Psoas muscle (tissue), 8 donors: ENCODE results near the gene NBL1. TPM values are rescaled to one million over a fixed set of nuclear protein-coding genes. Genes with fewer than 3 reads are reported as not detected.

ENCODE experiments used
- ATAC-seq, 4 donors: fragments of 200-7000 bp; cut with Tn5 transposase; one replicate each; pipeline ENCODE4 v1.9.1; 2020; ENCODE audit warnings: moderate library complexity in 3 of 4, mild to moderate bottlenecking in 2 of 4
- DNase-seq, 2 donors: peaks; one replicate each; pipeline ENCODE4 v3.0.0-alpha.2; 2020
- H3K27ac ChIP-seq: fragments of 200-600 bp; one replicate; pipeline ENCODE4 v1.8.0; 2022
- H3K27me3 ChIP-seq, 3 donors: fragments of 200-600 bp in 1 of 3; one replicate each; pipeline versions ENCODE4 v1.6.1 to v1.8.0; 2013 to 2022; ENCODE audit warnings: low read length in 2 of 3, mild to moderate bottlenecking in 2 of 3, moderate library complexity in 1 of 3; ENCODE audit not compliant: insufficient read depth in 3 of 3
- H3K36me3 ChIP-seq, 2 donors: fragments of 200-600 bp in 1 of 2; one replicate each; pipeline versions ENCODE4 v1.6.1 to v1.8.0; 2013 to 2022; ENCODE audit warnings: low read depth in 1 of 2, mild to moderate bottlenecking in 1 of 2, moderate library complexity in 1 of 2; ENCODE audit not compliant: insufficient read depth in 1 of 2
- H3K4me1 ChIP-seq: fragments of 200-600 bp; one replicate; pipeline ENCODE4 v1.8.0; 2022
- H3K4me3 ChIP-seq: fragments of 200-600 bp; one replicate; pipeline ENCODE4 v1.8.0; 2022; ENCODE audit warnings: mild to moderate bottlenecking
- H3K9me3 ChIP-seq: fragments of 200-600 bp; one replicate; pipeline ENCODE4 v1.8.0; 2022
- WGBS, 3 donors: extraction: QIAGEN DNeasy Blood & Tissue Kit; methylation state at CpG; one replicate each; pipeline versions ENCODE4 v1.1.6 to v1.1.7; 2013; 5-methylcytosine and 5-hydroxymethylcytosine counted together
- intact Hi-C, 2 donors: fragments of 100-400 bp; cut with DNase I; formaldehyde crosslinking; loops; one replicate each; pipeline versions ENCODE4 v1.11.0 to v1.14.2; 2022
- polyA plus RNA-seq, 3 donors: library from polyadenylated mRNA; stranded (reverse); fragments of 200-250 nt; gene quantifications; one replicate each; pipeline ENCODE4 v1.2.3, GENCODE V29; 2013
- total RNA-seq, 4 donors: library from RNA; stranded (reverse); fragmentation: NEBNext Ultra II Directional in 2 of 4; extraction: Animal tissue kit (Norgen Biotek cat#: 25700) in 2 of 4; gene quantifications; one replicate each; pipeline versions ENCODE4 v1.2.1 to v1.2.4, GENCODE V29; 2021 to 2023
- TF ChIP-seq, protein P1 (sequence below): fragments of 200-600 bp; IDR thresholded peaks from one replicate; pipeline ENCODE4 v1.8.0; 2022; ENCODE audit warnings: antibody characterized with exemption
- donor health status: healthy with polysubstance abuse.
- donor health status: DM: no; HTN: no; CAD: no; lungs with moderate emphysema.
- donor health status: Bipolar disorder and iron deficiency.
- donor health status: healthy.
- donor health status: DM: yes; HTN: yes; CAD: no.
- donor health status: DM: no; HTN: no; CAD: no.
- donor health status: DM: no; HTN: no; CAD: no.
- donor health status: DM: yes; HTN: yes; CAD: no.

NBL1 gene
- total and polyA plus RNA-seq, 7 donors: 11.8 to 22.8 (median 13.0) TPM

DNA sequence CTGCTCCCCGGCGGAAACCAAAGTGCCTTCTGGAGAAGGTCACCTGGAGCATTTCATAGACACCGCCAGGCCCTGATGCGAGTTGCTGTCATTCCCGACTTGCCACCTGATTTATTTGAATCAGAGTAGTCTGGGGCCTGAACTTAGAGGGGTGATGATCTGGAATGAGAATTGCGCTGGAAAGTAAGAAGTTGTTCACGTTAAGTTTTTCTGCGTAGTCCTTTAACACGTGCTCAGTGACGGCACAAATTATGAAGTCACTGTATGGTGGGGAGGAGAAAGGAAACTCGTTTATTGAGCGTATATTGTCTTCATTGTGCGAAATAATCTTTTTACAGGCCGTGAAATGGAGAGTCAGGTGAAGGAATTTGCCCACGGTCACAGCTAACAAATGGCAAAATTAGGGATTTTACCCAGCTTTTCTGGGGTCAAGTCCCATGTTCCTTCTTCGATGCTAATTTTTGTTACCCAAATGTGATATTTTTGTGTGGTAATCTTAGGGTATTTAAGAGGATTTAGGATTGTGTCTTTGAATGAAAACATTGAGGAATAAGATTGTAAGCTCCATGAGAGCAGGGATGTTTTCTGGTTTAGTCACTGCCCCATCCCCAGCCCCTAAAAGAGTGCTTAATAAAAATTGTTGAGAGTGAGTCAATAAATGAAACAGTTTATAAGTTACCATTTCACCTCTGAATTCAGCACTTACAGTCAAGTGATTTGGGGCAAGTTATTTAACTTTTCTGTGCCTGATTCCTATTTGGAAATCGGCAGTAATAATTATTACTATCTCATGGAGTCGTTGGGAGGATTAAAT is 46.4 kb upstream of the NBL1 start:
- TF ChIP-seq, protein P1, sequence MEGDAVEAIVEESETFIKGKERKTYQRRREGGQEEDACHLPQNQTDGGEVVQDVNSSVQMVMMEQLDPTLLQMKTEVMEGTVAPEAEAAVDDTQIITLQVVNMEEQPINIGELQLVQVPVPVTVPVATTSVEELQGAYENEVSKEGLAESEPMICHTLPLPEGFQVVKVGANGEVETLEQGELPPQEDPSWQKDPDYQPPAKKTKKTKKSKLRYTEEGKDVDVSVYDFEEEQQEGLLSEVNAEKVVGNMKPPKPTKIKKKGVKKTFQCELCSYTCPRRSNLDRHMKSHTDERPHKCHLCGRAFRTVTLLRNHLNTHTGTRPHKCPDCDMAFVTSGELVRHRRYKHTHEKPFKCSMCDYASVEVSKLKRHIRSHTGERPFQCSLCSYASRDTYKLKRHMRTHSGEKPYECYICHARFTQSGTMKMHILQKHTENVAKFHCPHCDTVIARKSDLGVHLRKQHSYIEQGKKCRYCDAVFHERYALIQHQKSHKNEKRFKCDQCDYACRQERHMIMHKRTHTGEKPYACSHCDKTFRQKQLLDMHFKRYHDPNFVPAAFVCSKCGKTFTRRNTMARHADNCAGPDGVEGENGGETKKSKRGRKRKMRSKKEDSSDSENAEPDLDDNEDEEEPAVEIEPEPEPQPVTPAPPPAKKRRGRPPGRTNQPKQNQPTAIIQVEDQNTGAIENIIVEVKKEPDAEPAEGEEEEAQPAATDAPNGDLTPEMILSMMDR: no peak
- peak overlapping the region; percentile 90 for H3K27ac ChIP-seq
- H3K36me3 ChIP-seq: peaks cover 0 to 13% of the 10 kb centered on the region in 2 donors
- H3K27me3 ChIP-seq: no peaks in the 10 kb centered on the region
- H3K4me1 ChIP-seq: peaks cover 30% of the 10 kb centered on the region
- WGBS, 3 donors: 10 to 12% (median 11%) methylated on average over 18 of the region's 18 CpGs
- ATAC-seq (peak; percentile 6 to 28 (median 14)), DNase-seq (no peak)
- H3K4me3 ChIP-seq: peak overlapping the region; percentile 83
- no peaks in the 10 kb centered on the region for H3K9me3 ChIP-seq
- intact Hi-C loops: loop anchor here in 1 of 2 donors (5.0 kb wide), 1 partner anchor 110 kb away; the partner anchor contains the start of gene CAPZB

DNA sequence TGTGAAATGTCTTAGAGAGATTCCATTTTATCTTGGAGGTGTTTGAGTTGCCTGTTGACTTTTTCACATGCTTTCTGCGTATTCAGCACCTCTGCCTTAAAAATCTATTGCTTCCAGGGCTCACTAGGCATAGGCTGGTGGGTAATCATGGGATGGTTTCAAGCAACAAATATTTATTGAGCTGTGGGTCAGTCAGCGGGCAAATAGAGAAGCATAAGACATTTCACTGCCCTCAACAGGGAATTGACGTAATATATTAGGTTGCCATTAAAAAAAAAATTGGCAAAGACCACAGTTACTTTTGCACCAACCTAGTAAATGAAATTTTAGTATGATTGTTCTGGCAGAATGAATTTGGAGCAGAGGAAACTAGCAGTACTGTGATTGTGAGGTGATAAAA is 44.3 kb upstream of the NBL1 start:
- Histone ChIP-seq H3K27ac (no peak overlapping the region), H3K4me1 (peaks cover 30% of the 10 kb centered on the region), H3K36me3 (peaks cover 0 to 13% of the 10 kb centered on the region in 2 donors), H3K4me3 (no peak overlapping the region), H3K27me3 (no peaks in the 10 kb centered on the region), H3K9me3 (no peaks in the 10 kb centered on the region)
- DNase-seq (no peak), ATAC-seq (no peak)
- WGBS, 3 donors: 84 to 94% (median 93%) methylated on average over 3 of the region's 3 CpGs
- intact Hi-C loops: loop anchor here in 1 of 2 donors (5.0 kb wide), 1 partner anchor 113 kb away; the partner anchor contains the start of gene CAPZB
- TF ChIP-seq, protein P1: no peak

DNA sequence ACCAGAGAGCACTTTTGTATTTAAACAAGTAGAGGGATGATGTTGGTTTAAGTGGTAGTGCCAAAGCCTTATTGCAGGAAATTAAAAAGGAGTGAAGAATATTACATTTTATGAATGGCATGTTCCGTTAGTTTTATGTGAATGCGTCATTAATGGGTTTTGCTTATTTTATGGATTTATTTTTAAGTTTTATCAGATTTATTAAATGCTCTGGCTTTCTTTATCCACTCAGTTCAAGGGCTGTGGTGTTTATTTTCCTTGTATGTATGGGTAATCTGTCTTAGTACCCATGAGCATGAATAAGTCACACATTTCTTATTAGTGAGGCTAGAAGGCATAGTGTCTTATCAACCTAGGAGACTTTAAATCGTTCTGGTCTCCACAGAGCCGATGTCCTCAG is 41.6 kb upstream of the NBL1 start:
- intact Hi-C loops: no loop called here
- H3K4me3 ChIP-seq: no peak overlapping the region
- no peaks in the 10 kb centered on the region for H3K27me3 ChIP-seq
- WGBS, 3 donors: 80 to 91% (median 90%) methylated on average over 4 of the region's 4 CpGs
- H3K27ac ChIP-seq: no peak overlapping the region
- H3K9me3 ChIP-seq: no peaks in the 10 kb centered on the region
- DNase-seq: no peak
- no peak for ATAC-seq
- peaks cover 42% of the 10 kb centered on the region for H3K4me1 ChIP-seq
- peaks cover 0 to 13% of the 10 kb centered on the region in 2 donors for H3K36me3 ChIP-seq
- TF ChIP-seq, protein P1: no peak

DNA sequence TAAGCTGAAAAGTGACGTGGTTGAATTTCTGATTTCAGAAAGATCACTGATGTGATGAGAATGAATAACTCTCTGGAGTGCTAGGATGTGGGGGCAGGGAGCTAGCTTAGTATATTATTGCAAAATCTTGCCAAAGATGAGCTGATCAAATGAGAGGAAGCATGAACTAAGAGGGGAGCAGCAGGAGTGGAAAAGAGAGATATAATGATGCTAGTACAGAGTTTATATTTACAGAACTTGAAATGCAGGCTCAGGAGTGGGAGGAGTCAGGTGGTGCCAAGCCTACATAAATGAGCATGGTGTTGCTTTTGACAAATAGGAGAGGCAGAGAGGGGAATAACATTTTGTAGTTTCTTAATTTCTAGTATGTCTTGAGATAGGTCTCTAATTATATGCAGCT is 38.1 kb upstream of the NBL1 start:
- H3K4me3 ChIP-seq: no peak overlapping the region
- ATAC-seq (no peak), DNase-seq (no peak)
- H3K27me3 ChIP-seq: no peaks in the 10 kb centered on the region
- no peaks in the 10 kb centered on the region for H3K9me3 ChIP-seq
- H3K4me1 ChIP-seq: peaks cover 17% of the 10 kb centered on the region
- TF ChIP-seq, protein P1: no peak
- peaks cover 0 to 9% of the 10 kb centered on the region in 2 donors for H3K36me3 ChIP-seq
- H3K27ac ChIP-seq: no peak overlapping the region
- intact Hi-C loops: no loop called here
- WGBS, 3 donors: 49 to 66% (median 57%) methylated on average over 1 of the region's 1 CpG
